GM12865 (cell line): ENCODE results near the gene TSEN2.

Experiments used
- DNase-seq: peaks from one replicate; pipeline ENCODE4 v3.0.0; 2010; ENCODE audit warnings: low read depth
- H3K4me3 ChIP-seq: 2 replicates; pipeline ENCODE4 v1.5.1; 2011; ENCODE audit warnings: mild to moderate bottlenecking, low read depth, low read length, control low read depth
- CTCF ChIP-seq: IDR thresholded peaks from 2 replicates; pipeline ENCODE4 v1.5.1; 2011; ENCODE audit warnings: low read length, control low read depth, low read depth, inconsistent platforms; ENCODE audit not compliant: insufficient read depth; ENCODE audit errors: missing control alignments

TSEN2 gene

GRCh38 chr3:12440927-12441714 is 43.2 kb upstream of the TSEN2 start:
- H3K4me3 ChIP-seq = no peak overlapping the region
- DNase-seq = no peak
- TF ChIP-seq CTCF = no peak

- no peak overlapping the region for H3K4me3 ChIP-seq
- TF ChIP-seq CTCF = no peak
- no peak for DNase-seq
Observed at GRCh38 chr3:12442654-12443501, 41.4 kb upstream of the TSEN2 start.

GRCh38 chr3:12443781-12444522 is 40.3 kb upstream of the TSEN2 start:
- no peak for TF ChIP-seq CTCF
- no peak overlapping the region for H3K4me3 ChIP-seq
- no peak for DNase-seq

- H3K4me3 ChIP-seq = no peak overlapping the region
- DNase-seq = no peak
- no peak for TF ChIP-seq CTCF
Observed at GRCh38 chr3:12444582-12445471, 39.5 kb upstream of the TSEN2 start.

- no peak for DNase-seq
- H3K4me3 ChIP-seq = no peak overlapping the region
- TF ChIP-seq CTCF = no peak
Observed at GRCh38 chr3:12445523-12446240, 38.6 kb upstream of the TSEN2 start.

- no peak overlapping the region for H3K4me3 ChIP-seq
- DNase-seq = no peak
- no peak for TF ChIP-seq CTCF
Observed at GRCh38 chr3:12446298-12446697, 38.0 kb upstream of the TSEN2 start.
